Muscle of arm (tissue), 12 donors: Measurements from ENCODE around the gene ERFE. TPM values are rescaled to one million over a fixed set of nuclear protein-coding genes. Genes with fewer than 3 reads are reported as not detected.

Source experiments
- DNase-seq: peaks from one replicate; pipeline ENCODE4 v3.0.0-alpha.2; 2013
- polyA plus RNA-seq, 12 donors: library from polyadenylated mRNA; unstranded; fragments of 120-200 nt; gene quantifications; one replicate each; pipeline ENCODE4 v1.2.1, GENCODE V29; 2013; ENCODE audit not compliant: insufficient read length in 12 of 12

The ERFE gene
- polyA plus RNA-seq, 12 donors = 6.6 to 34.1 (median 11.5) TPM; not detected in 1

- DNase-seq = peak; percentile 75
These were observed 44.6 kb downstream of the ERFE start, which contains the start of gene ILKAP for GRCh38 chr2:238203094-238203972. ILKAP (minus strand) TSS chr2:238203695; CDS start chr2:238203553, 142 bp downstream.

DNA sequence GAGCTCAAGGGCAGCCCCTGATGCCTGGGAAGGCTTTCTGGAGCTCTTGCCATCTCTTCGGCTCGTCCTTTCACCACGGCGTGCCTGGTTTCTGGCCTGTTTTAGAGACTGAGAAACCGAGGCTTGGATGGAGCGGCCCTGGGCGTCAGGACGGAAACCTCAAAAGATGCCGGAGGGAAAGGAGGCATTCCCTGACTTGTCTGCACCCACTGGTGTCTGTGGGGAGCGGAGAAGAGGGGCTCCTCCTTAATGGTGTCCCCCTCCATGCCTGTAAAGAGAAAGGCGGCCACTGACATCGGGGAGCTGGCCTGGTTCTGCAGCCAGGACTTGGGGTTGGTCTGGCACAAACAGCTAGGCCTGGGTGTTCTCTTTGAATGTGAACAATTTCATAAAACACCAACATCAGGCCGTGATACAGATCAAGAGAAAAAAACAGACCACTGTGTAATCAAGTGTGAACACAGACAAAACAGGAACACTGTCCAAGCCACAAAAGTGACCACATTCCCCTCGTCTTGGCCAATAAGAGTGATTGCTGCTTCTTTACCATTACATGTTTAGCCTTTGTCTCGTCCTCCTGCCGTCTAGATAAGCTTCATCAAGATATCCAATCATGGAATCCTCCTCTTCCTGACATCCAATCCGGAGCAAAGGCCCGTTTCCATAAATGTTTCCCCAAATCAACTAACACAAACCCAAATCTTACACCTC, 45.4 kb downstream of the ERFE start:
- no peak for DNase-seq

- DNase-seq = no peak
These were observed 48.2 kb downstream of the ERFE start for GRCh38 chr2:238207006-238207405.

GRCh38 chr2:238216651-238217184, 57.9 kb downstream of the ERFE start:
- DNase-seq = no peak

Other genes with a start within 250 kb of the ERFE start
- 10 to 100 TPM in 11 of 12 donors, not detected in 1; 34.3 to 49.0 (median 40.4) TPM for gene UBE2F, start 192.0 kb upstream of the ERFE start, polyA plus RNA-seq
- 10 to 100 TPM in 7 of 12 donors, 1 to 10 TPM in 4, not detected in 1; 7.7 to 13.9 (median 10.2) TPM for gene SCLY, start 98.0 kb upstream of the ERFE start, polyA plus RNA-seq
- 1 to 10 TPM in 9 of 12 donors, under 1 TPM in 1, not detected in 2; 0.24 to 2.4 (median 1.4) TPM for gene ESPNL, start 58.6 kb upstream of the ERFE start, polyA plus RNA-seq
- 100 to 1,000 TPM in 1 of 12 donors, 10 to 100 TPM in 9, 1 to 10 TPM in 2; 4.1 to 114 (median 14.2) TPM for gene KLHL30, start 20.3 kb upstream of the ERFE start, polyA plus RNA-seq
- gene ILKAP, start 44.7 kb downstream of the ERFE start, polyA plus RNA-seq = 10 to 100 TPM in 11 of 12 donors, not detected in 1; 30.9 to 62.5 (median 36.2) TPM
- gene HES6, start 81.1 kb downstream of the ERFE start, polyA plus RNA-seq = 10 to 100 TPM in 10 of 12 donors, 1 to 10 TPM in 1, not detected in 1; 5.9 to 53.7 (median 15.5) TPM
- 1 to 10 TPM in 11 of 12 donors, not detected in 1; 3.6 to 7.9 (median 4.6) TPM for gene PER2, start 129.6 kb downstream of the ERFE start, polyA plus RNA-seq
- gene TRAF3IP1, start 161.5 kb downstream of the ERFE start, polyA plus RNA-seq = 10 to 100 TPM in 2 of 12 donors, 1 to 10 TPM in 9, not detected in 1; 7.1 to 22.5 (median 8.8) TPM